HCT116 (cell line): ENCODE measurements around the gene CD72.

Source experiments
- CEBPB ChIP-seq: IDR thresholded peaks from 2 replicates; pipeline ENCODE4 v1.6.1; 2012; ENCODE audit warnings: low read depth
- EGR1 ChIP-seq: IDR thresholded peaks from 2 replicates; pipeline ENCODE4 v1.6.1; 2012; ENCODE audit warnings: low read depth
- EZH2 ChIP-seq: fragments of 200-600 bp; sonication (generic); IDR thresholded peaks from 2 replicates; pipeline ENCODE4 v1.6.1; 2017; ENCODE audit warnings: antibody characterized with exemption, mixed run types
- POLR2A ChIP-seq: IDR thresholded peaks from 2 replicates; pipeline ENCODE4 v1.7.0; 2011; ENCODE audit warnings: borderline replicate concordance; ENCODE audit not compliant: insufficient read depth, insufficient read length; ENCODE audit errors: extremely low read depth
- POLR2AphosphoS5 ChIP-seq: IDR thresholded peaks from 2 replicates; pipeline ENCODE4 v1.6.1; 2011; ENCODE audit warnings: mild to moderate bottlenecking, low read depth, low read length, moderate library complexity
- RAD21 ChIP-seq: IDR thresholded peaks from 2 replicates; pipeline ENCODE4 v1.6.1; 2012; ENCODE audit warnings: low read depth, mild to moderate bottlenecking
- SP1 ChIP-seq: IDR thresholded peaks from 2 replicates; pipeline ENCODE4 v1.6.1; 2012; ENCODE audit warnings: low read depth
- ZFX ChIP-seq: fragments of 450-650 bp; IDR thresholded peaks from 2 replicates; pipeline ENCODE4 v1.6.1; 2017
- TF ChIP-seq, protein P1 (sequence below), 3 experiments: fragments of 200-600 bp in 1 of 3; sonication (generic) in 1 of 3; IDR thresholded peaks in 2 of 3; conservative IDR thresholded peaks in 1 of 3; 2 replicates each; pipeline ENCODE4 v1.5.1; 2012 to 2017; ENCODE audit warnings: low read depth in 2 of 3, low read length in 2 of 3, antibody characterized with exemption in 1 of 3, borderline replicate concordance in 1 of 3, control low read depth in 1 of 3, mild to moderate bottlenecking in 1 of 3, mixed read lengths in 1 of 3, mixed run types in 1 of 3, moderate library complexity in 1 of 3; ENCODE audit not compliant: insufficient read depth in 1 of 3
- TF ChIP-seq, protein P2 (sequence below): IDR thresholded peaks from 2 replicates; pipeline ENCODE4 v1.6.1; 2012
- TF ChIP-seq, protein P3 (sequence below): IDR thresholded peaks from 2 replicates; pipeline ENCODE4 v1.6.1; 2012

DNA sequence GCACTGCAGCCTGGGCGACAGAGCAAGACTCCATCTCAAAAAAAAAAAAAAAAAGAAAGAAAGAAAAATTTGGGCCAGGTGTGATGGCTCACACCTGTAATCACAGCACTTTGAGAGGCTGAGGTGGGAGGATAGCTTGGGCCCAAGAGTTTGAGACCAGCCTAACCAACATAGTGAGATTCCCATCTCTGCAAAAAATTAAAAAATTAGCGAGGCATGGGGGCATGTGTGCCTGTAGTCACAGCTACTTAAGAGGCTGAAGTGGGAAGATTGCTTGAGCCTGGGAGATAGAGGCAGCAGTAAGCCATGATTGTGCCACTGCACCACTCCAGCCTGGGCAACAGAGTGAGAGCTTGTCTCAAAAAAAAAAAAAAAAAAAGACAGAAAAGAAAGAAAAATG is 35.4 kb upstream of the CD72 start:
- TF ChIP-seq SP1, result no peak
- TF ChIP-seq EZH2, result no peak
- TF ChIP-seq RAD21, result no peak
- TF ChIP-seq, protein P1, sequence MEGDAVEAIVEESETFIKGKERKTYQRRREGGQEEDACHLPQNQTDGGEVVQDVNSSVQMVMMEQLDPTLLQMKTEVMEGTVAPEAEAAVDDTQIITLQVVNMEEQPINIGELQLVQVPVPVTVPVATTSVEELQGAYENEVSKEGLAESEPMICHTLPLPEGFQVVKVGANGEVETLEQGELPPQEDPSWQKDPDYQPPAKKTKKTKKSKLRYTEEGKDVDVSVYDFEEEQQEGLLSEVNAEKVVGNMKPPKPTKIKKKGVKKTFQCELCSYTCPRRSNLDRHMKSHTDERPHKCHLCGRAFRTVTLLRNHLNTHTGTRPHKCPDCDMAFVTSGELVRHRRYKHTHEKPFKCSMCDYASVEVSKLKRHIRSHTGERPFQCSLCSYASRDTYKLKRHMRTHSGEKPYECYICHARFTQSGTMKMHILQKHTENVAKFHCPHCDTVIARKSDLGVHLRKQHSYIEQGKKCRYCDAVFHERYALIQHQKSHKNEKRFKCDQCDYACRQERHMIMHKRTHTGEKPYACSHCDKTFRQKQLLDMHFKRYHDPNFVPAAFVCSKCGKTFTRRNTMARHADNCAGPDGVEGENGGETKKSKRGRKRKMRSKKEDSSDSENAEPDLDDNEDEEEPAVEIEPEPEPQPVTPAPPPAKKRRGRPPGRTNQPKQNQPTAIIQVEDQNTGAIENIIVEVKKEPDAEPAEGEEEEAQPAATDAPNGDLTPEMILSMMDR (IDR thresholded peaks at IDR 0.05 in 2 of 3, conservative IDR thresholded peaks at IDR 0.05 in 1 of 3; ENCODE audit: borderline replicate concordance in 1 of 3, insufficient read depth in 1 of 3, low read depth in 2 of 3, low read length in 2 of 3), result no peak
- no peak for TF ChIP-seq POLR2AphosphoS5
- TF ChIP-seq CEBPB, result no peak
- TF ChIP-seq, protein P2, sequence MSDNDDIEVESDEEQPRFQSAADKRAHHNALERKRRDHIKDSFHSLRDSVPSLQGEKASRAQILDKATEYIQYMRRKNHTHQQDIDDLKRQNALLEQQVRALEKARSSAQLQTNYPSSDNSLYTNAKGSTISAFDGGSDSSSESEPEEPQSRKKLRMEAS, result no peak
- TF ChIP-seq, protein P3, sequence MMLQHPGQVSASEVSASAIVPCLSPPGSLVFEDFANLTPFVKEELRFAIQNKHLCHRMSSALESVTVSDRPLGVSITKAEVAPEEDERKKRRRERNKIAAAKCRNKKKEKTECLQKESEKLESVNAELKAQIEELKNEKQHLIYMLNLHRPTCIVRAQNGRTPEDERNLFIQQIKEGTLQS, result no peak
- no peak for TF ChIP-seq POLR2A
- TF ChIP-seq ZFX, result no peak
- no peak for TF ChIP-seq EGR1
